H7 (cell line): ENCODE measurements around the gene KCMF1. TPM values are rescaled to one million over a fixed set of nuclear protein-coding genes. Genes with fewer than 3 reads are reported as not detected.
A peak's percentile ranks its signal among the peaks of the same experiment; 100 is the strongest.
"Not testable (repeated sequence)": the region's sequence is repeated elsewhere in the genome, so short reads cannot be mapped to it uniquely, and the experiment has no call there.

Experiments used
- DNase-seq: peaks from one replicate; pipeline ENCODE4 v3.0.0; 2012
- H3K27me3 ChIP-seq: 2 replicates; pipeline ENCODE4 v1.6.0; 2011; ENCODE audit warnings: mild to moderate bottlenecking, low read length; ENCODE audit not compliant: control insufficient read depth, insufficient read depth
- H3K36me3 ChIP-seq: replicated peaks from 2 replicates; pipeline ENCODE4 v1.5.1; 2011; ENCODE audit warnings: low read length; ENCODE audit not compliant: control insufficient read depth, insufficient read depth
- H3K4me3 ChIP-seq: 2 replicates; pipeline ENCODE4 v1.5.1; 2011; ENCODE audit warnings: low read depth, mild to moderate bottlenecking, control low read depth, low read length, moderate library complexity; ENCODE audit not compliant: insufficient read depth
- total RNA-seq: library from RNA; depleted of rRNA; stranded (reverse); fragments of >200 nt; shearing (Covaris generic); gene quantifications from 2 replicates; pipeline ENCODE4 v1.2.3, GENCODE V29; 2014

Gene KCMF1
- total RNA-seq, 1 experiment from 2014 or later: 108 TPM

- no peak for DNase-seq
- no peak overlapping the region for H3K4me3 ChIP-seq
- H3K36me3 ChIP-seq: no peaks in the 10 kb centered on the region
- no peaks in the 10 kb centered on the region for H3K27me3 ChIP-seq
Measured at GRCh38 chr2:84944295-84944909, 26.6 kb upstream of the KCMF1 start.

GRCh38 chr2:84945838-84946203, 25.1 kb upstream of the KCMF1 start:
- H3K27me3 ChIP-seq, H3K36me3 ChIP-seq, H3K4me3 ChIP-seq, DNase-seq: not testable (repeated sequence)

- DNase-seq: no peak
Measured at GRCh38 chr2:84946204-84947009, 24.6 kb upstream of the KCMF1 start.

GRCh38 chr2:84947010-84947593, 23.9 kb upstream of the KCMF1 start:
- no peak for DNase-seq
- no peaks in the 10 kb centered on the region for H3K36me3 ChIP-seq

More at GRCh38 chr2:84946204-84947009, 24.6 kb upstream of the KCMF1 start:
- H3K27me3 ChIP-seq: no peaks in the 10 kb centered on the region
- no peak overlapping the region for H3K4me3 ChIP-seq
- no peaks in the 10 kb centered on the region for H3K36me3 ChIP-seq

GRCh38 chr2:84953535-84953934, 17.4 kb upstream of the KCMF1 start:
- H3K36me3 ChIP-seq: no peaks in the 10 kb centered on the region
- no peak overlapping the region for H3K4me3 ChIP-seq

More at GRCh38 chr2:84947010-84947593, 23.9 kb upstream of the KCMF1 start:
- H3K27me3 ChIP-seq: no peaks in the 10 kb centered on the region
- H3K4me3 ChIP-seq: no peak overlapping the region

GRCh38 chr2:84954329-84954728, 16.6 kb upstream of the KCMF1 start:
- Histone ChIP-seq H3K27me3 (no peaks in the 10 kb centered on the region), H3K36me3 (no peaks in the 10 kb centered on the region), H3K4me3 (no peak overlapping the region)
- no peak for DNase-seq

More at GRCh38 chr2:84953535-84953934, 17.4 kb upstream of the KCMF1 start:
- no peak for DNase-seq
- no peaks in the 10 kb centered on the region for H3K27me3 ChIP-seq

- no peak for DNase-seq
Measured at GRCh38 chr2:84956334-84957297, 14.3 kb upstream of the KCMF1 start.

GRCh38 chr2:84957771-84958134, 13.2 kb upstream of the KCMF1 start:
- Histone ChIP-seq H3K4me3 (no peak overlapping the region), H3K36me3 (peaks cover under 1% of the 10 kb centered on the region), H3K27me3 (no peaks in the 10 kb centered on the region)
- DNase-seq: no peak

More at GRCh38 chr2:84956334-84957297, 14.3 kb upstream of the KCMF1 start:
- Histone ChIP-seq H3K27me3 (no peaks in the 10 kb centered on the region), H3K36me3 (no peaks in the 10 kb centered on the region), H3K4me3 (no peak overlapping the region)

- DNase-seq: peak; percentile 70
- no peak overlapping the region for H3K4me3 ChIP-seq
- H3K27me3 ChIP-seq: no peaks in the 10 kb centered on the region
- peaks cover 5% of the 10 kb centered on the region for H3K36me3 ChIP-seq
Measured at GRCh38 chr2:84958135-84959059, 12.6 kb upstream of the KCMF1 start.

- H3K36me3 ChIP-seq: peaks cover 8% of the 10 kb centered on the region
- H3K4me3 ChIP-seq: no peak overlapping the region
- DNase-seq: no peak
- no peaks in the 10 kb centered on the region for H3K27me3 ChIP-seq
Measured at GRCh38 chr2:84959095-84959565, 11.8 kb upstream of the KCMF1 start.

- peak; percentile 55 for DNase-seq
Measured at GRCh38 chr2:84959566-84960506, 11.1 kb upstream of the KCMF1 start.

GRCh38 chr2:84962917-84963316, 8.0 kb upstream of the KCMF1 start:
- H3K27me3 ChIP-seq: no peaks in the 10 kb centered on the region
- no peak for DNase-seq
- peaks cover 15% of the 10 kb centered on the region for H3K36me3 ChIP-seq
- no peak overlapping the region for H3K4me3 ChIP-seq

More at GRCh38 chr2:84959566-84960506, 11.1 kb upstream of the KCMF1 start:
- Histone ChIP-seq H3K36me3 (peaks cover 10% of the 10 kb centered on the region), H3K27me3 (no peaks in the 10 kb centered on the region), H3K4me3 (no peak overlapping the region)
